ENCODE results near the gene SAMMSON.

Gene SAMMSON

GRCh38 chr3:69999140-70000027 is at the start of gene SAMMSON:
Gene SAMMSON, plus strand, starts transcription at chr3:69999733.
- peak; percentile 33 for DNase-seq

GRCh38 chr3:69951616-69952015 is 47.9 kb upstream of the SAMMSON start:
- DNase-seq, result no peak

GRCh38 chr3:69959581-69959980 is 40.0 kb upstream of the SAMMSON start:
- no peak for DNase-seq

- no peak for DNase-seq
These were observed 37.7 kb upstream of the SAMMSON start for GRCh38 chr3:69961706-69962439.

- no peak for DNase-seq
These were observed 35.9 kb upstream of the SAMMSON start for GRCh38 chr3:69963643-69964042.

- DNase-seq, result no peak
These were observed 32.4 kb upstream of the SAMMSON start for GRCh38 chr3:69967156-69967555.

GRCh38 chr3:69970827-69971226 is 28.7 kb upstream of the SAMMSON start:
- no peak for DNase-seq

GRCh38 chr3:69972672-69973071 is 26.9 kb upstream of the SAMMSON start:
- no peak for DNase-seq

GRCh38 chr3:69976021-69976420 is 23.5 kb upstream of the SAMMSON start:
- DNase-seq, result no peak

GRCh38 chr3:69983546-69984265 is 15.8 kb upstream of the SAMMSON start:
- DNase-seq, result no peak

- no peak for DNase-seq
These were observed 14.3 kb upstream of the SAMMSON start for GRCh38 chr3:69985266-69985665.

- no peak for DNase-seq
These were observed 13.1 kb upstream of the SAMMSON start for GRCh38 chr3:69986419-69986818.

GRCh38 chr3:69987833-69988232 is 11.7 kb upstream of the SAMMSON start:
- DNase-seq, result no peak

GRCh38 chr3:69993757-69994156 is 5.8 kb upstream of the SAMMSON start:
- no peak for DNase-seq

- DNase-seq, result no peak
These were observed 4.6 kb upstream of the SAMMSON start for GRCh38 chr3:69994919-69995318.

- DNase-seq, result no peak
These were observed 1.8 kb upstream of the SAMMSON start for GRCh38 chr3:69997631-69998307.

GRCh38 chr3:69998759-69999139 is 784 bp upstream of the SAMMSON start:
- no peak for DNase-seq

GRCh38 chr3:70000028-70000410 is 486 bp downstream of the SAMMSON start:
- no peak for DNase-seq

- no peak for DNase-seq
These were observed 1.1 kb downstream of the SAMMSON start for GRCh38 chr3:70000563-70001081.

GRCh38 chr3:70003119-70003518 is 3.6 kb downstream of the SAMMSON start:
- no peak for DNase-seq

GRCh38 chr3:70006089-70006488 is 6.6 kb downstream of the SAMMSON start:
- DNase-seq, result no peak

- no peak for DNase-seq
These were observed 10.8 kb downstream of the SAMMSON start for GRCh38 chr3:70010346-70010745.

GRCh38 chr3:70011582-70011981 is 12.0 kb downstream of the SAMMSON start:
- no peak for DNase-seq
